Small intestine (tissue), 7 donors: ENCODE data around the gene GAREM1. TPM values are rescaled to one million over a fixed set of nuclear protein-coding genes. Genes with fewer than 3 reads are reported as not detected.
A peak's percentile ranks its signal among the peaks of the same experiment; 100 is the strongest.

Source experiments
- DNase-seq, 2 donors: peaks; one replicate each; pipeline versions ENCODE4 v3.0.0 to v3.0.0-alpha.2; 2013
- FAIRE-seq: peaks from 2 replicates; lab custom pipeline; 2012; peaks lifted over from hg19 to GRCh38; lab: Jason Lieb, UNC
- H3K27ac ChIP-seq, 3 donors: one replicate each; pipeline ENCODE4 v1.5.1; 2013; ENCODE audit warnings: low read length in 2 of 3, mild to moderate bottlenecking in 2 of 3, control low read depth in 1 of 3, inconsistent platforms in 1 of 3, low read depth in 1 of 3, moderate library complexity in 1 of 3
- H3K27me3 ChIP-seq, 3 donors: one replicate each; pipeline ENCODE4 v1.6.1; 2013; ENCODE audit warnings: low read length in 3 of 3, inconsistent platforms in 1 of 3; ENCODE audit not compliant: control insufficient read depth in 3 of 3, insufficient read depth in 3 of 3
- H3K36me3 ChIP-seq, 3 donors: one replicate each; pipeline ENCODE4 v1.6.1; 2013; ENCODE audit warnings: low read length in 3 of 3, inconsistent platforms in 1 of 3, low read depth in 1 of 3, mild to moderate bottlenecking in 1 of 3, moderate library complexity in 1 of 3; ENCODE audit not compliant: control insufficient read depth in 3 of 3, insufficient read depth in 2 of 3
- H3K4me1 ChIP-seq, 3 donors: one replicate each; pipeline ENCODE4 v1.6.1; 2013; ENCODE audit warnings: low read length in 2 of 3, inconsistent platforms in 1 of 3, low read depth in 1 of 3, mild to moderate bottlenecking in 1 of 3, moderate library complexity in 1 of 3; ENCODE audit not compliant: control insufficient read depth in 3 of 3, insufficient read depth in 2 of 3
- H3K4me3 ChIP-seq, 3 donors: one replicate each; pipeline ENCODE4 v1.5.1; 2013; ENCODE audit warnings: low read length in 3 of 3, control low read depth in 1 of 3, inconsistent platforms in 1 of 3, low read depth in 1 of 3, mild to moderate bottlenecking in 1 of 3, moderate library complexity in 1 of 3
- H3K9me3 ChIP-seq, 2 donors: one replicate each; pipeline ENCODE4 v1.6.1; 2013; ENCODE audit warnings: low read depth in 1 of 2, low read length in 1 of 2; ENCODE audit not compliant: control insufficient read depth in 2 of 2, insufficient read depth in 1 of 2
- WGBS, 3 donors: extraction: QIAGEN DNeasy Blood & Tissue Kit; methylation state at CpG; one replicate each; pipeline ENCODE4 v1.1.7; 2013; 5-methylcytosine and 5-hydroxymethylcytosine counted together
- polyA plus RNA-seq, 4 donors: library from polyadenylated mRNA; stranded (reverse) in 3 of 4; unstranded in 1 of 4; fragments of 200-250 nt in 3 of 4; fragments of 120-200 nt in 1 of 4; gene quantifications; one replicate each; pipeline versions ENCODE4 v1.2.1 to v1.2.3, GENCODE V29; 2013
- donor health status: healthy with polysubstance abuse.
- donor health status: control.
- donor health status: control.
- donor health status: Bipolar disorder and iron deficiency.
- donor health status: healthy.

The GAREM1 gene
- polyA plus RNA-seq, 4 donors = 1.9 to 12.8 (median 4.0) TPM

GRCh38 chr18:32469691-32470459, 807 bp downstream of the GAREM1 start:
- Histone ChIP-seq H3K4me1 (peaks cover 0 to 7% (median 2%) of the 10 kb centered on the region in 3 donors), H3K27ac (peak overlapping the region; percentile 51 to 75 (median 55)), H3K9me3 (no peaks in the 10 kb centered on the region), H3K27me3 (no peaks in the 10 kb centered on the region), H3K4me3 (peak overlapping the region; percentile 57 to 88 (median 63)), H3K36me3 (no peaks in the 10 kb centered on the region)
- FAIRE-seq (no peak), DNase-seq (peak; percentile 34 to 75)
- 1% methylated on average over 31 to 41 of the region's 41 CpGs for WGBS, 3 donors

- H3K36me3 ChIP-seq = no peaks in the 10 kb centered on the region
- DNase-seq (peak; percentile 63 to 64), FAIRE-seq (no peak)
- H3K4me1 ChIP-seq = peaks cover 0 to 7% (median 2%) of the 10 kb centered on the region in 3 donors
- no peaks in the 10 kb centered on the region for H3K9me3 ChIP-seq
- no peaks in the 10 kb centered on the region for H3K27me3 ChIP-seq
- H3K27ac ChIP-seq = peak overlapping the region in 1 of 3 donors; percentile 5
- peak overlapping the region in 2 of 3 donors; percentile 57 to 88 for H3K4me3 ChIP-seq
- WGBS, 3 donors = 6 to 16% (median 14%) methylated on average over 8 of the region's 8 CpGs
Measured at GRCh38 chr18:32469190-32469651, 1.5 kb downstream of the GAREM1 start.

GRCh38 chr18:32468147-32468845, 2.4 kb downstream of the GAREM1 start:
- 7 to 36% (median 14%) methylated on average over 3 of the region's 3 CpGs for WGBS, 3 donors
- DNase-seq (peak; percentile 32 to 36), FAIRE-seq (no peak)
- Histone ChIP-seq H3K36me3 (no peaks in the 10 kb centered on the region), H3K27me3 (no peaks in the 10 kb centered on the region), H3K4me1 (peaks cover 0 to 4% (median 2%) of the 10 kb centered on the region in 3 donors), H3K4me3 (peak overlapping the region in 1 of 3 donors; percentile 88), H3K27ac (peak overlapping the region in 2 of 3 donors; percentile 36 to 54), H3K9me3 (no peaks in the 10 kb centered on the region)

- Histone ChIP-seq H3K4me1 (peaks cover 1 to 8% (median 2%) of the 10 kb centered on the region in 3 donors), H3K9me3 (no peaks in the 10 kb centered on the region), H3K36me3 (no peaks in the 10 kb centered on the region), H3K4me3 (no peak overlapping the region), H3K27me3 (no peaks in the 10 kb centered on the region), H3K27ac (no peak overlapping the region)
- WGBS, 3 donors = 62 to 75% (median 71%) methylated on average over 2 of the region's 2 CpGs
- no peak for FAIRE-seq
- DNase-seq = no peak
Measured at GRCh38 chr18:32461709-32462272, 8.9 kb downstream of the GAREM1 start.

- Histone ChIP-seq H3K4me3 (no peak overlapping the region), H3K36me3 (no peaks in the 10 kb centered on the region), H3K4me1 (peaks cover 1 to 8% (median 2%) of the 10 kb centered on the region in 3 donors), H3K27me3 (no peaks in the 10 kb centered on the region), H3K9me3 (no peaks in the 10 kb centered on the region), H3K27ac (no peak overlapping the region)
- FAIRE-seq (peak; percentile 91), DNase-seq (peak; percentile 51 to 69)
- 22 to 53% (median 30%) methylated on average over 4 of the region's 4 CpGs for WGBS, 3 donors
Measured at GRCh38 chr18:32460171-32460731, 10.4 kb downstream of the GAREM1 start.

- H3K4me1 ChIP-seq = peaks cover 1 to 8% (median 2%) of the 10 kb centered on the region in 3 donors
- H3K27ac ChIP-seq = no peak overlapping the region
- H3K9me3 ChIP-seq = no peaks in the 10 kb centered on the region
- H3K36me3 ChIP-seq = no peaks in the 10 kb centered on the region
- FAIRE-seq (no peak), DNase-seq (no peak)
- no peak overlapping the region for H3K4me3 ChIP-seq
- no peaks in the 10 kb centered on the region for H3K27me3 ChIP-seq
- WGBS, 3 donors = 78 to 87% (median 81%) methylated on average over 4 of the region's 4 CpGs
Measured at GRCh38 chr18:32459361-32460101, 11.2 kb downstream of the GAREM1 start.

GRCh38 chr18:32455361-32455760, 15.3 kb downstream of the GAREM1 start:
- DNase-seq (no peak), FAIRE-seq (no peak)
- Histone ChIP-seq H3K27me3 (no peaks in the 10 kb centered on the region), H3K27ac (no peak overlapping the region), H3K9me3 (no peaks in the 10 kb centered on the region), H3K36me3 (no peaks in the 10 kb centered on the region), H3K4me1 (peaks cover 0 to 14% (median 5%) of the 10 kb centered on the region in 3 donors), H3K4me3 (no peak overlapping the region)
- 84 to 89% (median 87%) methylated on average over 1 of the region's 1 CpG for WGBS, 3 donors
